ENCODE data around the gene CHRNG.

The CHRNG gene

DNA sequence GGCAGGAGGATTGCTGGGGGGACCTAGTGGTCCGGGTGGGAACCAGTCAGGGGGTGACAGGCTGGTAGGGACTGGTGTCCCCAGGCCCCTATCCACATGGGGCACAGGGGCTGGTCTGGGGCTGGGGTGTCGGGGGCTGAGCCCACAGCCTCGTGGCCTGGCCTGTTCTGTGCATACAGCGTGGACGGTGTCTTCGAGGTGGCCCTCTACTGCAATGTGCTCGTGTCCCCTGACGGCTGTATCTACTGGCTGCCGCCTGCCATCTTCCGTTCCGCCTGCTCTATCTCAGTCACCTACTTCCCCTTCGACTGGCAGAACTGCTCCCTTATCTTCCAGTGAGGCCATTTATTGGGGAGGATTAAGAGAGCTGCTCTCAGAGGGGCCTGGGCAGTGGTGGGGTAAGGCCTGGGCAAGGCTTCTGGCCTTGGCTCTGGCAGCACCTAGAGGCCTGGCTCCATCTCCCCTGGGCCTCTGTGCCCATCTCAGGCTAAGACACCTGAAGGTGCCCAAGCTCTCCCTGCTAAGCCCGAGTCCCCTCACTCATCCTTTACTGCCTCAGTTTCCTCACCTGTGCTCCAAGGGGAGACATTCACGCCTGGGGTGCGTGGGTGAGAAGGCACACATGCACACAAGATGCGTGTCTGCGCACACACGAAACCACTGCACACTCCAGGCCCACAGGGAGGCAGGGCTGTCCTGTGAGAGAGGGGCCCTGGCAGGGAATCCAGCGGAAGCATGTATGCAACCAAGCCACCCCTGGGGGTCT lies 1.9 kb downstream of the CHRNG start:
- ATAC-seq (ENCODE audit: low read depth) (peak; percentile 35), DNase-seq (ENCODE audit: low spot score) (no peak)
- H3K9me3 ChIP-seq (ENCODE audit: severe bottlenecking) = no peaks in the 10 kb centered on the region

DNA sequence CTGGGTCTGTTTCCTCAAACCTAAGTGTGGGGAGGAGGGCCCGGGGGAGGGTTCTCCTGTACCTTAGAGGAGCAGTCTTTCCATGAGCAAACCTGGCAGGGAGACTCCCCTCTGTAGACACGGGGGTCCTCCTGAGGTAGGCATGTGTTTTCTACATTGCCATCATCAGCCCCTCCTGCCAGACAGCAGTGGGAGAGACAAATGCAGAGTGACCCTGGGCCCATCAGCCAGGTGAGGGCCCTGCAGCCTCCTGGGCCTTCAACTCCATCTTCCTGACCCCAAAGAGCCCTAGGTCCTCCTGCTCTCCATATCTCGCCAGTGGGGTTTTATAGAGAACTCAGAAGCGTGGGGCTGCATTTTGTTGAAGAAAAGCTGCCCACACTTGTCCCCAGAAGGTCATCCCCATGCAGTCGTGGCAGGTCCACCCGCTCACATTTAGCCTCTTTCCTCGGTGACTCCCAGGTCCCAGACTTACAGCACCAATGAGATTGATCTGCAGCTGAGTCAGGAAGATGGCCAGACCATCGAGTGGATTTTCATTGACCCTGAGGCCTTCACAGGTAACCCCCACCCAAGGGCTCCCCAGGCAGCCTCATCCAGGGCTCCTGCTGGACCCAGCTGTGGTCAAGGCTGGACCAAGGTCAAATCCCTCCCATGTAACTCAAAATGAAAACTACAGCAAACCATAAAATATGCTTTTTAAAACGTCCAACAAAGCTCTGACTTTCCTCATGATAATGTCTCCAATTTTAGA lies 2.6 kb downstream of the CHRNG start:
- TF ChIP-seq, protein P1, sequence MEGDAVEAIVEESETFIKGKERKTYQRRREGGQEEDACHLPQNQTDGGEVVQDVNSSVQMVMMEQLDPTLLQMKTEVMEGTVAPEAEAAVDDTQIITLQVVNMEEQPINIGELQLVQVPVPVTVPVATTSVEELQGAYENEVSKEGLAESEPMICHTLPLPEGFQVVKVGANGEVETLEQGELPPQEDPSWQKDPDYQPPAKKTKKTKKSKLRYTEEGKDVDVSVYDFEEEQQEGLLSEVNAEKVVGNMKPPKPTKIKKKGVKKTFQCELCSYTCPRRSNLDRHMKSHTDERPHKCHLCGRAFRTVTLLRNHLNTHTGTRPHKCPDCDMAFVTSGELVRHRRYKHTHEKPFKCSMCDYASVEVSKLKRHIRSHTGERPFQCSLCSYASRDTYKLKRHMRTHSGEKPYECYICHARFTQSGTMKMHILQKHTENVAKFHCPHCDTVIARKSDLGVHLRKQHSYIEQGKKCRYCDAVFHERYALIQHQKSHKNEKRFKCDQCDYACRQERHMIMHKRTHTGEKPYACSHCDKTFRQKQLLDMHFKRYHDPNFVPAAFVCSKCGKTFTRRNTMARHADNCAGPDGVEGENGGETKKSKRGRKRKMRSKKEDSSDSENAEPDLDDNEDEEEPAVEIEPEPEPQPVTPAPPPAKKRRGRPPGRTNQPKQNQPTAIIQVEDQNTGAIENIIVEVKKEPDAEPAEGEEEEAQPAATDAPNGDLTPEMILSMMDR (IDR thresholded peaks at IDR 0.05; ENCODE audit: poor library complexity, severe bottlenecking) = no peak
- ATAC-seq (ENCODE audit: low read depth) (no peak), DNase-seq (ENCODE audit: low spot score) (no peak)
- H3K4me1 ChIP-seq (ENCODE audit: insufficient read depth, poor library complexity, severe bottlenecking) = no peaks in the 10 kb centered on the region
- H3K9me3 ChIP-seq (ENCODE audit: severe bottlenecking) = no peaks in the 10 kb centered on the region
- H3K36me3 ChIP-seq (ENCODE audit: low read depth) = peaks cover 6% of the 10 kb centered on the region; the same call in 1 of the 2 replicates
- H3K27ac ChIP-seq (ENCODE audit: poor library complexity, severe bottlenecking) = no peak overlapping the region
- H3K27me3 ChIP-seq (ENCODE audit: insufficient read depth, poor library complexity, severe bottlenecking) = no peaks in the 10 kb centered on the region
- H3K4me3 ChIP-seq (ENCODE audit: severe bottlenecking) = no peak overlapping the region

More for the DNA sequence above, 1.9 kb downstream of the CHRNG start:
- H3K27ac ChIP-seq (ENCODE audit: poor library complexity, severe bottlenecking) = no peak overlapping the region
- no peaks in the 10 kb centered on the region for H3K4me1 ChIP-seq (ENCODE audit: insufficient read depth, poor library complexity, severe bottlenecking)
- H3K4me3 ChIP-seq (ENCODE audit: severe bottlenecking) = no peak overlapping the region
- 0 out of 2 replicates have a peak, but pooled peaks cover under 1% of the 10 kb centered on the region for H3K36me3 ChIP-seq (ENCODE audit: low read depth)
- TF ChIP-seq, protein P1 (IDR thresholded peaks at IDR 0.05; ENCODE audit: poor library complexity, severe bottlenecking) = no peak
- no peaks in the 10 kb centered on the region for H3K27me3 ChIP-seq (ENCODE audit: insufficient read depth, poor library complexity, severe bottlenecking)

DNA sequence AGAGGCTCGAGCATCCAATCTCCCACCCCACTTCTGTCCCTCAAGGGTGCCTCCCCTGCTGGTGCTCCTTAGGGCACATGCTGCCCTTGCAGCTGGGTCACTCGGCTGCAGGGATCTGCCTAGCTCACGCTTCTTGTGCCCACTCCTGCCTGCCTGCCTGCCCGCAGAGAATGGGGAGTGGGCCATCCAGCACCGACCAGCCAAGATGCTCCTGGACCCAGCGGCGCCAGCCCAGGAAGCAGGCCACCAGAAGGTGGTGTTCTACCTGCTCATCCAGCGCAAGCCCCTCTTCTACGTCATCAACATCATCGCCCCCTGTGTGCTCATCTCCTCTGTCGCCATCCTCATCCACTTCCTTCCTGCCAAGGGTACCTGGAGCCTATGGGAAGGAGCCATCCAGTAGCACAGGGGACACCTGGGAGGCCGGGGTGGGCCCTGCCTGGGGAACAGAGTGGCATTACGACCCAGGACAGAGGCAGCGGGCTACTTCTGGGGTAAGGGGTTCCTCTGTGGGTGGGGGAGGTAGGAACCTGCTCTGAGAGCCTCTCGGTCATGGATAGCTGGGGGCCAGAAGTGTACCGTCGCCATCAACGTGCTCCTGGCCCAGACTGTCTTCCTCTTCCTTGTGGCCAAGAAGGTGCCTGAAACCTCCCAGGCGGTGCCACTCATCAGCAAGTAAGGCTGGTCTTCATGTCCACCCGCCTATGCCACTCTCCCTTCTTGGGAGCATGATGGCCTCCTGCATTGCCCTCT lies 3.4 kb downstream of the CHRNG start:
- ATAC-seq (ENCODE audit: low read depth) = no peak

DNA sequence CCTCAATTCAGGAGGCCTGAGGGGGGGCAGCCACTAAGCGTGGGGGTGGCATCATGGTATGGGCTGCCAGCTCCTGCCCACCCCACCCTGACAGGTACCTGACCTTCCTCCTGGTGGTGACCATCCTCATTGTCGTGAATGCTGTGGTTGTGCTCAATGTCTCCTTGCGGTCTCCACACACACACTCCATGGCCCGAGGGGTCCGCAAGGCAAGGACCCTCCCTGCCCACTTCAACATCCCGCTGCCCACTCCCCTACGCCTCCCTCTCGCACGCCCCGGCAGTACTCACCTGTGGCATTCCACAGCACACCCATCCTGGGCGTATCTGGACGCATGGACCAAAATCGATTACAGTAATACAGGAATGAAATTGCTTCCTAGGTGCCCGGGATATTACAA lies 4.0 kb downstream of the CHRNG start:
- DNase-seq (ENCODE audit: low spot score) = no peak
- Histone ChIP-seq H3K4me3 (ENCODE audit: severe bottlenecking) (no peak overlapping the region), H3K27me3 (ENCODE audit: insufficient read depth, poor library complexity, severe bottlenecking) (no peaks in the 10 kb centered on the region), H3K36me3 (ENCODE audit: low read depth) (peaks cover 17% of the 10 kb centered on the region), H3K27ac (ENCODE audit: poor library complexity, severe bottlenecking) (no peak overlapping the region), H3K9me3 (ENCODE audit: severe bottlenecking) (no peaks in the 10 kb centered on the region), H3K4me1 (ENCODE audit: insufficient read depth, poor library complexity, severe bottlenecking) (no peaks in the 10 kb centered on the region)
- ATAC-seq (ENCODE audit: low read depth) = no peak
- TF ChIP-seq, protein P1 (IDR thresholded peaks at IDR 0.05; ENCODE audit: poor library complexity, severe bottlenecking) = no peak

More for the DNA sequence above, 3.4 kb downstream of the CHRNG start:
- no peaks in the 10 kb centered on the region for H3K9me3 ChIP-seq (ENCODE audit: severe bottlenecking)
- no peak overlapping the region for H3K4me3 ChIP-seq (ENCODE audit: severe bottlenecking)
- H3K4me1 ChIP-seq (ENCODE audit: insufficient read depth, poor library complexity, severe bottlenecking) = no peaks in the 10 kb centered on the region
- no peaks in the 10 kb centered on the region for H3K27me3 ChIP-seq (ENCODE audit: insufficient read depth, poor library complexity, severe bottlenecking)
- no peak overlapping the region for H3K27ac ChIP-seq (ENCODE audit: poor library complexity, severe bottlenecking)
- TF ChIP-seq, protein P1 (IDR thresholded peaks at IDR 0.05; ENCODE audit: poor library complexity, severe bottlenecking) = no peak
- no peak for DNase-seq (ENCODE audit: low spot score)
- H3K36me3 ChIP-seq (ENCODE audit: low read depth) = peaks cover 11% of the 10 kb centered on the region; the same call in 1 of the 2 replicates
